ENCODE measurements around the gene TSC2. TPM values are rescaled to one million over a fixed set of nuclear protein-coding genes. Genes with fewer than 3 reads are reported as not detected.

Gene TSC2
- polyA plus RNA-seq, 1 donor from 2014 or later = 69.2 TPM

GRCh38 chr16:2043667-2044451, 3.9 kb upstream of the TSC2 start:
- no peak overlapping the region for H3K4me3 ChIP-seq (ENCODE audit: low read length)
- H3K27ac ChIP-seq (ENCODE audit: low read length) = no peak overlapping the region
- no peaks in the 10 kb centered on the region for H3K9me3 ChIP-seq (ENCODE audit: low read length)
- no peaks in the 10 kb centered on the region for H3K36me3 ChIP-seq (ENCODE audit: insufficient read depth, low read length)
- no peaks in the 10 kb centered on the region for H3K9me2 ChIP-seq (ENCODE audit: insufficient read depth, low read length)
- no peak for TF ChIP-seq EZH2 (IDR thresholded peaks at IDR 0.05; ENCODE audit: borderline replicate concordance, insufficient read depth, low read length, poor library complexity, severe bottlenecking)
- TF ChIP-seq MXI1 (conservative IDR thresholded peaks at IDR 0.05; ENCODE audit: poor library complexity, severe bottlenecking) = no peak
- no peak for TF ChIP-seq CTCF (IDR thresholded peaks at IDR 0.05; ENCODE audit: poor library complexity, severe bottlenecking)
- no peak for TF ChIP-seq SMC3 (conservative IDR thresholded peaks at IDR 0.05; ENCODE audit: poor library complexity)
- TF ChIP-seq TAF1 (IDR thresholded peaks at IDR 0.05; ENCODE audit: low read depth) = no peak
- no peak for TF ChIP-seq POLR2AphosphoS5 (IDR thresholded peaks at IDR 0.05)
- no peak for TF ChIP-seq RAD21 (conservative IDR thresholded peaks at IDR 0.05)
- no peak for TF ChIP-seq REST (IDR thresholded peaks at IDR 0.05; ENCODE audit: borderline replicate concordance)
- TF ChIP-seq EP300 (conservative IDR thresholded peaks at IDR 0.05; ENCODE audit: poor library complexity, severe bottlenecking) = no peak
- peaks cover 8% of the 10 kb centered on the region for H3K79me2 ChIP-seq (replicated peaks; ENCODE audit: insufficient read depth, low read length)
- no peak overlapping the region for H3K4me2 ChIP-seq (ENCODE audit: low read length)
- H3K9ac ChIP-seq (ENCODE audit: low read length) = no peak overlapping the region
- no peaks in the 10 kb centered on the region for H4K20me1 ChIP-seq (ENCODE audit: insufficient read depth)
- no peaks in the 10 kb centered on the region for H3K27me3 ChIP-seq (ENCODE audit: insufficient read depth, low read depth, low read length)
- no peaks in the 10 kb centered on the region for H3F3A ChIP-seq (ENCODE audit: insufficient read depth, low read length, poor library complexity, severe bottlenecking)
- no peak overlapping the region for H2AFZ ChIP-seq (ENCODE audit: low read depth, low read length)

GRCh38 chr16:2044541-2044940, 3.2 kb upstream of the TSC2 start:
- H3K9ac ChIP-seq (ENCODE audit: low read length) = no peak overlapping the region

More at GRCh38 chr16:2044541-2044940, 3.2 kb upstream of the TSC2 start:
- no peaks in the 10 kb centered on the region for H3F3A ChIP-seq (ENCODE audit: insufficient read depth, low read length, poor library complexity, severe bottlenecking)
- H4K20me1 ChIP-seq (ENCODE audit: insufficient read depth) = no peaks in the 10 kb centered on the region
- no peaks in the 10 kb centered on the region for H3K36me3 ChIP-seq (ENCODE audit: insufficient read depth, low read length)
- no peak overlapping the region for H3K4me2 ChIP-seq (ENCODE audit: low read length)
- H3K4me3 ChIP-seq (ENCODE audit: low read length) = no peak overlapping the region
- H3K27ac ChIP-seq (ENCODE audit: low read length) = no peak overlapping the region
- H3K9me2 ChIP-seq (ENCODE audit: insufficient read depth, low read length) = no peaks in the 10 kb centered on the region
- H3K27me3 ChIP-seq (ENCODE audit: insufficient read depth, low read depth, low read length) = no peaks in the 10 kb centered on the region
- H2AFZ ChIP-seq (ENCODE audit: low read depth, low read length) = no peak overlapping the region
- TF ChIP-seq TAF1 (IDR thresholded peaks at IDR 0.05; ENCODE audit: low read depth) = no peak
- TF ChIP-seq CTCF (IDR thresholded peaks at IDR 0.05; ENCODE audit: poor library complexity, severe bottlenecking) = no peak
- TF ChIP-seq RAD21 (conservative IDR thresholded peaks at IDR 0.05) = no peak
- TF ChIP-seq MXI1 (conservative IDR thresholded peaks at IDR 0.05; ENCODE audit: poor library complexity, severe bottlenecking) = no peak
- no peak for TF ChIP-seq EZH2 (IDR thresholded peaks at IDR 0.05; ENCODE audit: borderline replicate concordance, insufficient read depth, low read length, poor library complexity, severe bottlenecking)
- no peak for TF ChIP-seq EP300 (conservative IDR thresholded peaks at IDR 0.05; ENCODE audit: poor library complexity, severe bottlenecking)
- no peak for TF ChIP-seq POLR2AphosphoS5 (IDR thresholded peaks at IDR 0.05)
- no peak for TF ChIP-seq REST (IDR thresholded peaks at IDR 0.05; ENCODE audit: borderline replicate concordance)
- no peak for TF ChIP-seq SMC3 (conservative IDR thresholded peaks at IDR 0.05; ENCODE audit: poor library complexity)
- no peaks in the 10 kb centered on the region for H3K9me3 ChIP-seq (ENCODE audit: low read length)
- H3K79me2 ChIP-seq (replicated peaks; ENCODE audit: insufficient read depth, low read length) = peaks cover 10% of the 10 kb centered on the region
